Fibroblast of lung (primary cell): Measurements from ENCODE around the gene CNPY2.
"Not testable (repeated sequence)": the region's sequence is repeated elsewhere in the genome, so short reads cannot be mapped to it uniquely, and the experiment has no call there.

ENCODE experiments used
- EZH2 ChIP-seq: IDR thresholded peaks from 2 replicates; pipeline ENCODE4 v1.5.1; 2012; ENCODE audit warnings: low read length, control low read depth, mild to moderate bottlenecking; ENCODE audit errors: missing control alignments
- TF ChIP-seq, protein P1 (sequence below), 2 donors: IDR thresholded peaks in 1 of 2; conservative IDR thresholded peaks in 1 of 2; 1 replicate in 1 of 2; 2 replicates in 1 of 2; pipeline ENCODE4 v1.5.1; 2011 to 2012; ENCODE audit warnings: low read length in 2 of 2, control low read depth in 1 of 2, inconsistent platforms in 1 of 2, low read depth in 1 of 2, mild to moderate bottlenecking in 1 of 2

DNA sequence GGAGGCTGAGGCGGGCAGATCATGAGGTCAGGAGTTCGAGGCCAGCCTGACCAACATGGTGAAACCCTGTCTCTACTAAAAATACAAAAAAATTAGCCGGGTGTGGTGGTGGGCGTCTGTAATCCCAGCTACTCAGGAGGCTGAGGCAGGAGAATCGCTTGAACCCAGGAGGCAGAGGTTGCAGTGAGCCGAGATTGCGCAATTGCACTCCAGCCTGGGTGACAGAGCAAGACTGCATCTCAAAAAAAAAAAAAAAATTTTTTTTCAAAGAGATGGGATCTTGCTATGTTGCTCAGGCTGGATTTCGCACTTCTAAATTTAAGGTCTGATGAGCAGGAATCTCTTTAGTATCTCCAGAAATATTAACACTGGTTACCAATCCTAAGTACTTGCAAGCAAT is 5.8 kb upstream of the CNPY2 start:
- TF ChIP-seq, protein P1, sequence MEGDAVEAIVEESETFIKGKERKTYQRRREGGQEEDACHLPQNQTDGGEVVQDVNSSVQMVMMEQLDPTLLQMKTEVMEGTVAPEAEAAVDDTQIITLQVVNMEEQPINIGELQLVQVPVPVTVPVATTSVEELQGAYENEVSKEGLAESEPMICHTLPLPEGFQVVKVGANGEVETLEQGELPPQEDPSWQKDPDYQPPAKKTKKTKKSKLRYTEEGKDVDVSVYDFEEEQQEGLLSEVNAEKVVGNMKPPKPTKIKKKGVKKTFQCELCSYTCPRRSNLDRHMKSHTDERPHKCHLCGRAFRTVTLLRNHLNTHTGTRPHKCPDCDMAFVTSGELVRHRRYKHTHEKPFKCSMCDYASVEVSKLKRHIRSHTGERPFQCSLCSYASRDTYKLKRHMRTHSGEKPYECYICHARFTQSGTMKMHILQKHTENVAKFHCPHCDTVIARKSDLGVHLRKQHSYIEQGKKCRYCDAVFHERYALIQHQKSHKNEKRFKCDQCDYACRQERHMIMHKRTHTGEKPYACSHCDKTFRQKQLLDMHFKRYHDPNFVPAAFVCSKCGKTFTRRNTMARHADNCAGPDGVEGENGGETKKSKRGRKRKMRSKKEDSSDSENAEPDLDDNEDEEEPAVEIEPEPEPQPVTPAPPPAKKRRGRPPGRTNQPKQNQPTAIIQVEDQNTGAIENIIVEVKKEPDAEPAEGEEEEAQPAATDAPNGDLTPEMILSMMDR (conservative IDR thresholded peaks at IDR 0.05 in 1 of 2, IDR thresholded peaks at IDR 0.05 in 1 of 2; ENCODE audit: low read depth in 1 of 2, low read length in 2 of 2): not testable (repeated sequence)
- TF ChIP-seq EZH2: not testable (repeated sequence)
